PFSK-1 (cell line): ENCODE data around the gene APC.

Experiments used
- FOXP2 ChIP-seq: optimal IDR thresholded peaks from 2 replicates; pipeline ENCODE3; 2011; ENCODE audit warnings: borderline replicate concordance, control low read depth, inconsistent platforms; ENCODE audit not compliant: insufficient read depth; ENCODE audit errors: extremely low read length, extremely low read depth
- POLR2AphosphoS5 ChIP-seq: IDR thresholded peaks from 2 replicates; pipeline ENCODE4 v1.6.1; 2012; ENCODE audit warnings: low read depth, mild to moderate bottlenecking, control low read depth, low read length, moderate library complexity
- REST ChIP-seq, 2 experiments: IDR thresholded peaks; 2 replicates each; pipeline versions ENCODE4 v1.6.1 to v1.8.0; 2011 to 2012; ENCODE audit warnings: low read depth in 2 of 2, low read length in 2 of 2, control low read depth in 1 of 2, inconsistent platforms in 1 of 2, mild to moderate bottlenecking in 1 of 2, moderate library complexity in 1 of 2; ENCODE audit not compliant: insufficient read depth in 1 of 2

- TF ChIP-seq POLR2AphosphoS5: no peak
- TF ChIP-seq FOXP2: no peak
- TF ChIP-seq REST (IDR thresholded peaks at IDR 0.05; ENCODE audit: insufficient read depth in 1 of 2, low read depth in 2 of 2, low read length in 2 of 2): no peak
Observed at GRCh38 chr5:112878760-112879159, 141.1 kb downstream of the APC start.
